GM15510 (cell line): ENCODE data around the gene LITAFD.

Source experiments
- POLR2A ChIP-seq: IDR thresholded peaks from 3 replicates; pipeline ENCODE4 v1.6.1; 2011; ENCODE audit warnings: borderline replicate concordance; ENCODE audit not compliant: insufficient read length; ENCODE audit errors: extremely low read depth

The LITAFD gene

GRCh38 chr16:8882725-8883377 is 700 bp downstream of the LITAFD start:
- no peak for TF ChIP-seq POLR2A

- TF ChIP-seq POLR2A = no peak
These were observed 3.8 kb downstream of the LITAFD start for GRCh38 chr16:8885674-8886592.

- no peak for TF ChIP-seq POLR2A
These were observed 4.7 kb downstream of the LITAFD start for GRCh38 chr16:8886593-8887430.

GRCh38 chr16:8887431-8887765 is 5.2 kb downstream of the LITAFD start:
- no peak for TF ChIP-seq POLR2A

- no peak for TF ChIP-seq POLR2A
These were observed 5.9 kb downstream of the LITAFD start for GRCh38 chr16:8887952-8888560.

- TF ChIP-seq POLR2A = no peak
These were observed 7.1 kb downstream of the LITAFD start for GRCh38 chr16:8888951-8889892.

GRCh38 chr16:8889893-8890548 is 7.9 kb downstream of the LITAFD start:
- TF ChIP-seq POLR2A = no peak

GRCh38 chr16:8890549-8890921 is 8.4 kb downstream of the LITAFD start:
- no peak for TF ChIP-seq POLR2A

GRCh38 chr16:8892101-8892575 is 10.0 kb downstream of the LITAFD start:
- peak; percentile 30 for TF ChIP-seq POLR2A

GRCh38 chr16:8893426-8893825 is 11.3 kb downstream of the LITAFD start:
- no peak for TF ChIP-seq POLR2A

- no peak for TF ChIP-seq POLR2A
These were observed 12.0 kb downstream of the LITAFD start for GRCh38 chr16:8893976-8894690.

- TF ChIP-seq POLR2A = no peak
These were observed 12.7 kb downstream of the LITAFD start for GRCh38 chr16:8894736-8895334.

- no peak for TF ChIP-seq POLR2A
These were observed 16.6 kb downstream of the LITAFD start for GRCh38 chr16:8898660-8899318.
